Measurements from ENCODE around the gene ZSCAN5A.
A peak's percentile ranks its signal among the peaks of the same experiment; 100 is the strongest.

Gene ZSCAN5A

GRCh38 chr19:56351208-56351607 is 36.6 kb upstream of the ZSCAN5A start:
- no peak overlapping the region for H3K27ac ChIP-seq
- H3K9me3 ChIP-seq (ENCODE audit: control insufficient read depth, low read length): no peaks in the 10 kb centered on the region
- no peak overlapping the region for H2AFZ ChIP-seq
- no peaks in the 10 kb centered on the region for H3K27me3 ChIP-seq (ENCODE audit: control insufficient read depth, insufficient read depth, low read length)
- no peak overlapping the region for H3K4me2 ChIP-seq (ENCODE audit: low read length)
- no peak for TF ChIP-seq CTCF (IDR thresholded peaks at IDR 0.05)
- no peak overlapping the region for H3K9ac ChIP-seq
- H3K4me3 ChIP-seq (ENCODE audit: low read depth, low read length): no peak overlapping the region
- no peaks in the 10 kb centered on the region for H3K36me3 ChIP-seq (ENCODE audit: control insufficient read depth, insufficient read depth, low read length)
- H3K4me1 ChIP-seq: no peaks in the 10 kb centered on the region
- H3K79me2 ChIP-seq: no peaks in the 10 kb centered on the region

GRCh38 chr19:56350416-56351045 is 35.9 kb upstream of the ZSCAN5A start:
- peak; percentile 86 for TF ChIP-seq CTCF (IDR thresholded peaks at IDR 0.05)
- H3K36me3 ChIP-seq (ENCODE audit: control insufficient read depth, insufficient read depth, low read length): no peaks in the 10 kb centered on the region
- peak overlapping the region; percentile 13 for H2AFZ ChIP-seq
- no peaks in the 10 kb centered on the region for H3K79me2 ChIP-seq
- H3K9me3 ChIP-seq (ENCODE audit: control insufficient read depth, low read length): no peaks in the 10 kb centered on the region
- H3K27me3 ChIP-seq (ENCODE audit: control insufficient read depth, insufficient read depth, low read length): no peaks in the 10 kb centered on the region
- no peak overlapping the region for H3K27ac ChIP-seq
- H3K9ac ChIP-seq: no peak overlapping the region
- H3K4me3 ChIP-seq (ENCODE audit: low read depth, low read length): no peak overlapping the region
- no peaks in the 10 kb centered on the region for H3K4me1 ChIP-seq
- no peak overlapping the region for H3K4me2 ChIP-seq (ENCODE audit: low read length)

- H3K4me1 ChIP-seq: no peaks in the 10 kb centered on the region
- no peaks in the 10 kb centered on the region for H3K9me3 ChIP-seq (ENCODE audit: control insufficient read depth, low read length)
- no peak overlapping the region for H3K4me3 ChIP-seq (ENCODE audit: low read depth, low read length)
- no peak overlapping the region for H3K9ac ChIP-seq
- H3K4me2 ChIP-seq (ENCODE audit: low read length): no peak overlapping the region
- no peaks in the 10 kb centered on the region for H3K27me3 ChIP-seq (ENCODE audit: control insufficient read depth, insufficient read depth, low read length)
- H3K79me2 ChIP-seq: no peaks in the 10 kb centered on the region
- no peak overlapping the region for H2AFZ ChIP-seq
- no peaks in the 10 kb centered on the region for H3K36me3 ChIP-seq (ENCODE audit: control insufficient read depth, insufficient read depth, low read length)
- TF ChIP-seq CTCF (IDR thresholded peaks at IDR 0.05): no peak
- no peak overlapping the region for H3K27ac ChIP-seq
Observed at GRCh38 chr19:56348289-56348877, 33.7 kb upstream of the ZSCAN5A start.

- Histone ChIP-seq H3K4me3 (ENCODE audit: low read depth, low read length) (no peak overlapping the region), H3K4me1 (no peaks in the 10 kb centered on the region), H3K9ac (no peak overlapping the region), H3K27ac (no peak overlapping the region), H3K9me3 (ENCODE audit: control insufficient read depth, low read length) (no peaks in the 10 kb centered on the region), H3K36me3 (ENCODE audit: control insufficient read depth, insufficient read depth, low read length) (no peaks in the 10 kb centered on the region), H3K4me2 (ENCODE audit: low read length) (no peak overlapping the region), H3K79me2 (no peaks in the 10 kb centered on the region), H2AFZ (no peak overlapping the region), H3K27me3 (ENCODE audit: control insufficient read depth, insufficient read depth, low read length) (no peaks in the 10 kb centered on the region)
- TF ChIP-seq CTCF (IDR thresholded peaks at IDR 0.05): no peak
Observed at GRCh38 chr19:56347163-56347778, 32.6 kb upstream of the ZSCAN5A start.
